CD4-positive, alpha-beta T cell treated with Interleukin-2 at 100 ng/mL for 4 hours (primary cell): ENCODE results near the gene C17orf50.

Experiments
- DNase-seq: peaks from one replicate; pipeline ENCODE4 v3.0.0-alpha.2; 2020; ENCODE audit warnings: low spot score

The C17orf50 gene

DNA sequence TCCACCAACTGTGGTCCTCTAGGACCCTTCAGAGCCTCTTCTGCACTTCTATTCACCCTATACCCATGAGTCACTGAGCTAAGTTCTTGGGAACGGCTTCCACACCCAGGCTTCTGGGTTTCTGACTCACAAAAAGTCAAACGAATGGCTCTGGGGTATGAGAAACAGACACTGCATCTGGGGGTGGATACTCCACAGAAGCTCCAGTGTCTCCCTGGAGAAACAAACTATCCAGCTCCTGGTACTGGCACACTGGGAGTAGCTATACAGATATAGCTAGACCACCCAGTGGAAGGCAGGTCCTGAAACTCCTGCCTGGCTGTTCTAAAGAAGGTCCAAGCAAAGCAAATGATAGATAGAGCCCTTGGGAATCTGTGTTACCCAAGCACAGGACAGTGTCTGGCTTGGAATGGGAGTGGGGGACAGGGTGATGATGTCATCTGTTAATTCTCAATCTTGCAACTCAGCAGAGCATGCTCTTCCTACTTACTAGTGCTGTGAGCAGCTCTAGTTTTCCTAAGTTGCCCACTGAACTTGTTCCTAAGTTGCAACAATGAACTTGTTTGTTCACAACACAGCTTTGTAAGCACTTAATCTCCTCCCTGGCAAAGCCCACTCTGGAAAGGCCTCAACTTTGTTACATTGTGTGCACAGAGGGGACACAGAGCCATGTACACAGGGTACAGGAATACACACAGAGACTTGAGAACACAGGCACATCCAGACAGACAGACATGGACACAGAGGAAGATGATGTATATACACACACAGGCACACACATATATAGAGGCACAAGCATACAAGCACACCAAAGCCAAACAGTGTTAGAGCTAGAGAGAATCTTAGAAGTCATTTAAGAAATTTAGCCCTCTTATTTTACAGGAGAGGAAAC lies 28.0 kb downstream of the C17orf50 start:
- no peak for DNase-seq

DNA sequence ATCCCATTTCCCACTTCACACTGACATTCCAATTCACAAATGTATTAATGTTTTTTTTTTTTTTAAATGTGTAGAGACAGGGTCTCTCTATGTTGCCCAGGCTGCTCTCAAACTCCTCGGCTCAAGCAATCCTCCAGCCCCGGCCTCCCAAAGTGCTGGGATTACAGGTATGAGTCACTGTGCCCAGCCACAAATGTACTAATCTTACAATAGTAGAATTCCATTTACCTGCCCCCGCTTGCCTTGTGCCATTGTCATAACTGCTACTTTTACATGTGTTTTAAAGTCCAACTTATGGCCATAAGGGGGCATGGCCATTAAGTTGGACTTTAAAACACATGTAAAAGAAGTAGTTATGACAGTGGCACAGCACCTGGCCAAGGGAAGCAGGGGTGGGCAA lies 30.2 kb downstream of the C17orf50 start:
- DNase-seq = no peak

DNA sequence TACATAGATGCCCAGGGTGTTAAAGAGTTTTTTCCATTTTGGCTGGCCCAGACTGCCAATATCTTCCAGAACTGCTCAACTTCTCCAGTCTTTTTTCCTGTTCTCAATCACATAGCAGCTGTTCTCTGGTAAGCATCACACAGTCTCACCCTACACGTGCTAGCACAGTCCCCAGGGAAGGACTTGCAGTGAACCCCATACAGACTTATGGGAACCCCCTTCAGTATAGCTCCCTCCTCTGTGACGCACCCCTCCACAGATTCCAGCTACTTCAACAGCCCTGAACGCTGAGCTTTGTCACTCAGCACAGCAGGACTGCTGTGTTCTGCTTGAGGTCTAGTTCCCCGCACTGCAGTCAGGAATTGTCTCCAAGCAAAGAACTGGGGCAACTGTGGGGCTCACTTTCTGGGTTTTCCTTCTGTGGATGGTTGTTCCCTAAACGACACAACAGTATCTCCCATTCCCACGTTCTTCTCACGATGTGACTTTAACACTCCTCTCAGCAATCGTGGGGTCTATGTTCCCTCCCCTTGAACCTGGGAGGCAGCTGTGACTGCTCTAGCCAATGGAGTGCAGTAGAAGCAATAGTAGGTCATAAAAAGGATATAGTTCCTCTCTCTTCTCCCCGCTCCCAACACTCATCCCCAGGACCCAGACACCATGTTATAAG lies 31.1 kb downstream of the C17orf50 start:
- DNase-seq = no peak

- DNase-seq = no peak
Observed at GRCh38 chr17:35793257-35793656, 32.6 kb downstream of the C17orf50 start.

DNA sequence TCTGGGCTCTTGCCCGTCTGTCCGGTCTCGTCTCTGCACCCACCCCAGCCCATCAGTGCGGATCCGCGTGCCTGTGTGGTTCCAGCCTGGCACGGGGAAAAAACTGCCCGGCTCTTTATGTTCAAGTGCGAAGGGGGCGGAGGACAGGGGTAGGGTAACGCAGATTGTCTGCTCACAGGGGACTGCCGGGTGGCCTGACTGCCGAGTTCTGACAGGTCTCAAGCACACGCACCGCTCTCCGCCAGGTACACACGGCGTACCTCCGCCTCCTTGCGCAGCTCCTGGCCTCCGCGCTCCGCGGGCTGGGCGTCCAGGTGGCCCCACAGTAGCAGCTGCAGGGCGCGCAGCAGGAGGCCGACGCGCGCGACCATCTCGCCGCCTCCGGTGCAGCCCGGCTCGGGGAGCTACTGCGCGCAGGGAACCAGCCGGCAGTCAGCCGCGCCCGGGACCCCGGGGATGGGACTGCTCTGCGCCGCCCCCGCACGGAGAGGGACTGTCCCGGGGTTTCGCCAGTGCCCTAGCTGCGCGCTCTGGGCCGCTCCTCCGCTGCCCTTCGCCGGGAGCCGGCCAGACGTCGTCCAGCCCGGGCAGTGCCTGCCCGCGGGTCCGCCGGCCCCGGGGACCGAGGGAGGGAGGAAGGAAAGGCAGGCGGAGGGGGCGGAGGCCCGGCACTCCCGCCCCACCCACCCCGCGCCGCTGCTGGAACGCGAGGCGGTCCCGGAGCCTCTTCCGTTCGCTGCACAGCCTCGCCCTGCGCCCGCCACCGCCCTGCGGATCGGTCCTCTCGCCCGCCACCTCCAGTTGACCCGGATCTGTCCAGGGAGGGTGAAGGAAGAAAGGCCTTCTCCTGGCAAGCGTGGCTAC lies 34.6 kb downstream of the C17orf50 start, which contains the start of gene MMP28:
TSS of gene MMP28 (minus strand) at position 635 of the 864 bp plus-strand sequence. CDS start at position 371, 264 bp downstream.
- DNase-seq = peak; percentile 15

GRCh38 chr17:35795871-35796265 lies 35.2 kb downstream of the C17orf50 start:
- DNase-seq = no peak

DNA sequence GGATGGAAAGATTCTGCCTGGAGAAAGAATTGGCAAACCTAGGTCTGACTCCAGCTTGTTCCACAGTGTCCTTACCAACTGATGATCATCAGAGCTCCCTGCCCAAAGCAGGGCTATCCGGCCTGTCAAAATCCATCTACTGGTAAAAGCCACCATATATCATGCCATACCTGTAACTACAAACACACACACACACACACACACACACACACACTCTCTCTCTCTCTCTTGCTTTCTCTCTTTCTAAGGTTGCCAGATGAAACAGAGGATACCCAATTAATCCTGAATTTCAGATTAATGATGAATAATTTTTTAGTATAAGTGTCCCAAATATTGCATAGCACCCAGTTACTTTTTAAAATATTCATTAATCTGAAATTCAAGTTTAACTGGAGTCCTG lies 36.3 kb downstream of the C17orf50 start:
- DNase-seq = no peak

DNA sequence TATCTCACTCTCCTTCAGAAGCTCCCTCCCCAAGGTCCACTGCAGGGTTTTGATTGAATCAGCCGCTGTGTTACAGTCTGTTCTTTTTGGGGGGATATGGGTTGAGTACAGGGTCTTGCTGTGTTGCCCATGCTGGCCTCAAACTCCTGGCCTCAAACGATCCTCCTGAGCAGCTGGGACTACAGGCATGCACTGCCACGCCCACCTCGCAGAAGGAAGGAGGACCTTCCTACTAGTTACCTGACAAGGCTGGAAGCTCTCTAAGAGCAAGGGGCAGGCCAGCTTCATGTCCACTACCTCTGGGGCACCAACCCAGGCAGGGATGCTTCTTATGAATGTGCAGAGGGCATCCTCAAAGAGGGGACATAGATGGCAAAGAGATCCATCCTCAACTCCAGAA lies 36.7 kb downstream of the C17orf50 start:
- DNase-seq = no peak

GRCh38 chr17:35797918-35798317 lies 37.2 kb downstream of the C17orf50 start:
- no peak for DNase-seq

- no peak for DNase-seq
Observed at GRCh38 chr17:35799942-35800341, 39.3 kb downstream of the C17orf50 start.

DNA sequence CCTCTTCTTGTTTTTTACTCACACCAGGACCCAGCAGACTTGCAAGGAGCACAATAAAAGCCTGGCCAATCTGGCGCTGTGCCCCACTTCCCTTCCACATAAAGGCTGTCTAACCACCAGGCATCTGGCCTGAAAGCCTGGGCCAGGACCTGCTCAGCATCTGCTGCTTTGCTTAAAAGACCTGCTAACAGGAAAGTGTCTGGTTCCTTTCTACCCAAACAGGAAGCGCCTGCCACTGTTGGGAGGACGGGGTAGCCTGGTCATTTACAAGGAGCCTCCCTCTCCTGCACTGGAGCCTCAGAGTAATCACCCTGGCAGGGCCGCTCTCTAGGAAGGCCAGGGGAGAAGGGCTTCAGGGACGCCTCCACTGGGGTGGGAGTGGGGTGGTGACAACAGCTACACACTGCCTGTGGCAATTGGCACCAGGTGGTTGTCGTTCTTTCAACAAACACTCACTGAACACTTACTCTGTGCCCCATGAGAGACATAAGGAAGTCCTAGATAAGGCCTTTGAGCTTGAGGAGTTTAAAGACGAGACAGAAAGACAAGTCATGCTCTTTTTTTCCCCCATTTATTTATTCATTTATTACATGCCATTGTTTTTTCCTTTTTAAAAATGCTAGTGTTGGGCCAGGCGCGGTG lies 41.0 kb downstream of the C17orf50 start:
- no peak for DNase-seq

DNA sequence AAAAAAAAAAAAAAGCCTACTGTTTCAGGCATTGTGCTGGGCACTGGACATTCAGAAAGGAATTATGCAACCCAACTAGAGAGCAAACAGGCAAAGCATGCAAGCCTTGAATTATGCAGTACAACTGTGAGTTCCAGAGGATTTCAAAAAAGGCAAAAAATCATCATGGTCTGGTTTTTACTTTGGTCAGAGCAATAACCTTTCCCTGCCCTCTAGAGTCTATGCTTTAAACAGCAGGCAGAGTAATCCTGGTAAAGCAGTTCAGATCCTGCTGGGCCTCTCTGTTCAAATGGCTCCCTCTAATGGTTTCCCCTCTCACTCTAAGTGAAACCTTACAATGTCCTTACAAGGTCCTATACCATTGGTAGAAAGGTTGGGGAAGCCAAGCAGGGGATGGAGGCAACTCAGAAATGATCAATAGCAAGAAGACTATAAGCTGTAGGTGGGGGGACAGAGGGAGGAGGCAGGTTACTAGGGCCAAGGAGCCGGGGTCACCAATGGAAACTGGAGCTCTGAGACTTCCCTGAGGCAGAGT lies 44.0 kb downstream of the C17orf50 start:
- DNase-seq = peak; percentile 79

DNA sequence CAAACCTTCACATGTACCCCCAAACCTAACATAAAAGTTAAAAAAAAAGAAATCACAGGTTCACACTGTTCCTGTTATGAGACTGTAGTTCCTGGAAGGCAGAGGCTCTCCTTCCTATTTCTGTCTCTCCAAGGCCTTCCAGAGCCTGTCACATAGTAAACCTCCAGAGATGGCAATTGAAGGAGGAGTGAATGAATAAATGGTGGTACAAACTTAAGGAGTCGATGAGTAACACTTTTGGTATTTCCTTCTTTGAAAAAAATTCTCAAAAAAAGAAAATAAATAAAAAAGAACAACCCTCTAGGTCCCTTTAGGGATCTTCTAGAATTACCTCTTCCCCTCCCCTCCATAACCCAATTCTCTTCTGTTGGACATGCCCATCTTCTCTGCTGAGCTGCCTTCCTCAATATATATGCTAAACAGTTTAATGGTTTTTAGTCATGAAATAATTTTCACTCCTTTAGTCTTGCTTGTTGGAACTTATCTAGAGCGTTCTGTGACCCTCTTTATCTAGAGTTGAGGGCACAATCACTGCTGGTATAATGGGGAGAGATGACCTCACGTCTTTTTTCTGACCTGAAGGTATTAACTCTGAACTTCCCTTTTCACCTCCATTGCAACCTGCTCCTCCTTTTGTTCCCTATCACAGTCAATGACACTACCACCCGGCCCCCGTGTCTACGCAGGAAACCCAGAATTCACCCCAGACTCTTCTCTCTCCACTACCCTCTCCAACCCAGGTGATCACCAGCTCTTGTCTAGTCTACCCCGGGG lies 46.9 kb downstream of the C17orf50 start:
- DNase-seq = no peak

DNA sequence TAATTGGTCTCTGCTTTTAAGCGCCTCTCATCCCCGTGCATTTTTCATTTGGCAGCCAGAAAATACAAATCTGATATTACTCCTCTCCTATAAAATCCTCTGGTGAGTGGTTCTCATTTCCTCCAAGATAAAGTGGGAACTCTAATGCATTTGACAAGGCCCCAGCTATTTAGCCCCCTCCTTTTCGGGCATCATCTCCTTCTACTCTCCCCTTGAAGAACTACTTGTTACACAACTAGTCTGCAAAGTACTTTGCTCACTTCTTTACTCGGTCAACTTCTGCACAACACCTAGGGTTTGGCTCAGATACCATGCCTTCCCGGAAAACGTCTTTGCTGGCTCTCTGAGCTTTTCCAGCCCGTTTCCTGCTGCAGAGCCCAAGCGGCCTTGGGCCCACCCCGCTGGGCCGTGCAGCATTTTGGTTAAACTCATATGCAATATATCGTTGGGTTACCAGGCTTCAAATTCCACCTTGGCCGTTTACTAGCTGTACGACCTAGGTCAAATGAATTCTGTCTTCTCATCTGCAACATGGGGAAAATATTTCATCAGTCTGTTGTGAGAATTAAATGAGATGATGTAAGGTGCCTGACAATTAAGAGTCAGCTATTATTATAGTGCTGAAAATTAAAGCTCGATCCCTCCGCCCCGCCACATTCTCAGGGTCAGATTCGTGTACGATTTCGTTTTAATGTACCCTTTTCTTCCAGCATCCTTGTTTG lies 47.7 kb downstream of the C17orf50 start:
- no peak for DNase-seq

DNA sequence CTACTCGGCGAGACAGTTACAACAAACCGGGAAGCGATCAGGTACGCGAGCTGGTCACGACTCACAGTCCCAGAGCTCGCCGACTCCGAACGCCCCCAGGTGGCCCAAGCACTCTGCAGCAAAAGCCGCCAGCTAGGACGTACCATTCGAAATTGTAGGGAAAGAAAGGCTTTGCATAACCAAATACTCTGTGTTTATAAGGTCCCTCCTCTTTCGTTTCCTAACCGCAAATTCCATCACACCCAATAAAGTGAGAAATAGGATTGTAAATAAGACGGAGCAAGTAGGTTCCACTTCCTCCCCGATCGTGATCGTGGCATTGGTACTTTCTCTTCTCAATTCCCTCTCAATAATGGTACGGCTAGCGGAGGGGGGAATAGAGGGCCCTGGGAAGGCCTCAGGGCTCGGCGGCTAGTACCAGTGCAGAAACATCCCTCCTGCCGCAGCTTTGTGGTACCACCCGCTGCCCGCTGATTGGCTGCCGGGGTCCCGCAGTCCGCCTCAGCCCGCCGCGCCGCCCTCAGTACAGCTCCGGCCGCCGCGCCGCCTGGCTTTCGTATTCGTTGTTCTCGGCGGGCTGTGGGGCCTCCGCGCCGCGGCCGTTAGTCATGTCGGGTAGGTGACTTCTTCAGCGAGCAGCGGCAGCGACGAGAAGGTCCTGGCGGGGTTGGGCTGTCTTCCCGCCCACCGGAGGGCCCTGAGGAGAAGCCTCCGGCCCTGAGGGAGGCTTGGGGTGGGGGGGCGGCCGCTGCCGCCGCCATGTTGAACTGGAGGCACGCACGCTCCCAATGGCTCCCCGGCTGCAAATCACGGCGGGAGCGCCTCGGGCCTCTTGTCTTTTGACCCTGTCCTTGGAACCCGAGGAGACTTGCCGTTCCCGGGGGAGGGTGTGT lies 48.5 kb downstream of the C17orf50 start, which contains the start of gene TAF15:
TSS of gene TAF15 (plus strand) at position 523 of the 893 bp plus-strand sequence. CDS start at position 609, 86 bp downstream.
- DNase-seq = peak; percentile 98

GRCh38 chr17:35809855-35810461 lies 49.3 kb downstream of the C17orf50 start:
- DNase-seq = no peak

- DNase-seq = no peak
Observed at GRCh38 chr17:35811759-35812158, 51.1 kb downstream of the C17orf50 start.

GRCh38 chr17:35812456-35812855 lies 51.8 kb downstream of the C17orf50 start:
- no peak for DNase-seq
